ENCODE results near the gene ACOT7. TPM values are rescaled to one million over a fixed set of nuclear protein-coding genes. Genes with fewer than 3 reads are reported as not detected.

ACOT7 gene
- total RNA-seq, 6 donors from 2014 or later = 8.2 to 33.4 (median 26.5) TPM

DNA sequence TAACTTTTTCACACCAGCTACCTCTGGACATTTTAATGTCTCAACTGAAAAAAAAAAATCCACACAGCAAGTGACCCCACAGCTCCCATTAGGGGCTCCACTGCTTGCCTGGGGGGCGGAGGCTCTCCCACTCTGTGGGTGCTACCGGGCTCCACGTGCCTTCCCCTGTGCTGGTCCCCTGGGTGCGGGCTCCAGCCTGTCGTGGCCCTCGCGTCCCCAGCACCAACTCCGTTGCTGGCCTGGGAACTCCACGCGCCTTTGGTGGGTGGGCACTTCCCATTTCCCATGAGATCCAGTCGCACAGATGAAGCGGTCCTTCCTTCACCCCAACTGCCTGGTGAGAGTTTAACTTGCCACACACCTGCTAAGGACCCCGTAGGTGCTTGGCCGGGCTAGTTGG, 105.5 kb downstream of the ACOT7 start:
- 89 to 92% methylated on average over 10 to 14 of the region's 14 CpGs for WGBS, 2 donors
- Histone ChIP-seq H3K4me1 (peaks cover 6 to 15% (median 9%) of the 10 kb centered on the region in 4 donors), H3K27ac (peak overlapping the region in 2 of 4 donors; percentile 7 to 16), H3K27me3 (no peaks in the 10 kb centered on the region), H3K4me3 (no peak overlapping the region), H3K36me3 (no peaks in the 10 kb centered on the region), H3K9me3 (no peaks in the 10 kb centered on the region)
- no peak for DNase-seq
- TF ChIP-seq POLR2A (IDR thresholded peaks at IDR 0.05) (no peak), POLR2AphosphoS5 (IDR thresholded peaks at IDR 0.05) (no peak), EP300 (IDR thresholded peaks at IDR 0.05) (no peak)
- TF ChIP-seq, protein P1, sequence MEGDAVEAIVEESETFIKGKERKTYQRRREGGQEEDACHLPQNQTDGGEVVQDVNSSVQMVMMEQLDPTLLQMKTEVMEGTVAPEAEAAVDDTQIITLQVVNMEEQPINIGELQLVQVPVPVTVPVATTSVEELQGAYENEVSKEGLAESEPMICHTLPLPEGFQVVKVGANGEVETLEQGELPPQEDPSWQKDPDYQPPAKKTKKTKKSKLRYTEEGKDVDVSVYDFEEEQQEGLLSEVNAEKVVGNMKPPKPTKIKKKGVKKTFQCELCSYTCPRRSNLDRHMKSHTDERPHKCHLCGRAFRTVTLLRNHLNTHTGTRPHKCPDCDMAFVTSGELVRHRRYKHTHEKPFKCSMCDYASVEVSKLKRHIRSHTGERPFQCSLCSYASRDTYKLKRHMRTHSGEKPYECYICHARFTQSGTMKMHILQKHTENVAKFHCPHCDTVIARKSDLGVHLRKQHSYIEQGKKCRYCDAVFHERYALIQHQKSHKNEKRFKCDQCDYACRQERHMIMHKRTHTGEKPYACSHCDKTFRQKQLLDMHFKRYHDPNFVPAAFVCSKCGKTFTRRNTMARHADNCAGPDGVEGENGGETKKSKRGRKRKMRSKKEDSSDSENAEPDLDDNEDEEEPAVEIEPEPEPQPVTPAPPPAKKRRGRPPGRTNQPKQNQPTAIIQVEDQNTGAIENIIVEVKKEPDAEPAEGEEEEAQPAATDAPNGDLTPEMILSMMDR (IDR thresholded peaks at IDR 0.05) = no peak
- ATAC-seq (ENCODE audit: low FRiP score in 2 of 2) = no peak

DNA sequence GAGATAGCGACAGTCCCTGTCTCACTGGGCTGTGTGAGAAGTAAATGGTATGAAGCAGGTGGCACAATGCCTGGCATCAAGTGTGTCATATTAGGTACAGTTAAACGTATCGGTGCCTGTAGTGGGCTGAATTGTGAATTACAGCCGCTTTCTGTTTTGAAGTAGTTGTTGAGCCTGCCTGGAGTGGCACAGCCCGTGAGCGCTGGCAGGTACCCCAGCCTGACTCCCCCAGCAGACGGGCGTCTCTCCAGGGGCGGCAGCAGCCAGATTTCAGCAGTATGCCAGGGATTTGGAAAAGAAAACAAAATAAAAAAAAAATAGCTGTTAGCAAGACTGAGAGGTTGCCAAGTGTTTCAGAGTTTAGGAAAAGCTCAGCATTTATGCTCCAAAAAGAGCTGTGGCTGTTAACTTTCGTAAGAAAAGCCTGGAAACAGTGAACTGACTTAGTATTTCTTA, 106.1 kb downstream of the ACOT7 start:
- 43 to 55% methylated on average over 10 of the region's 10 CpGs for WGBS, 2 donors
- peak in 1 of 2 donors; percentile 49 for DNase-seq
- no peak for TF ChIP-seq POLR2A (IDR thresholded peaks at IDR 0.05)
- TF ChIP-seq, protein P1 (IDR thresholded peaks at IDR 0.05) = no peak
- no peak for TF ChIP-seq POLR2AphosphoS5 (IDR thresholded peaks at IDR 0.05)
- TF ChIP-seq EP300 (IDR thresholded peaks at IDR 0.05) = no peak
- Histone ChIP-seq H3K4me3 (no peak overlapping the region), H3K36me3 (no peaks in the 10 kb centered on the region), H3K4me1 (peaks cover 6 to 15% (median 9%) of the 10 kb centered on the region in 4 donors), H3K27me3 (no peaks in the 10 kb centered on the region), H3K27ac (peak overlapping the region in 1 of 4 donors; percentile 7), H3K9me3 (no peaks in the 10 kb centered on the region)
- ATAC-seq (ENCODE audit: low FRiP score in 2 of 2) = no peak

DNA sequence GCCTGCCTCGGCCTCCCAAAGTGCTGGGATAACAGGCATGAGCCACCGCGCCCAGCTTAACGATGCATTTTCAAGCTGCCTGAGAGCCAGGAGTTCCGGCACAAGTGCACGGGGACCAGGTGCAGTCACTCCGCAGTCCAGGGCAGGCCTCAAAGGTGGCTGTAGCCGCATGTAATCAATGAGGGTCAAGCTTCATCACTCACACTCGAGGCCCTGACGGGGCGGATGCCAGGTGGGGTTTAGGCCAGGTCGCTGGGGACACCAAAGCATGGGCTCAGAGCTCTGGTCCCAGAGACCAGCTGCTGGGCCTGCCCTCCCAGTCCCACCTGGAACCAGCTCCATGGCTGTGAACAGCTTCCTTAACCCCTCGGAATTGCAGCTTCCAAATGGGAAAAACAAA, 106.5 kb downstream of the ACOT7 start:
- no peak for ATAC-seq (ENCODE audit: low FRiP score in 2 of 2)
- Histone ChIP-seq H3K4me3 (no peak overlapping the region), H3K27ac (no peak overlapping the region)

DNA sequence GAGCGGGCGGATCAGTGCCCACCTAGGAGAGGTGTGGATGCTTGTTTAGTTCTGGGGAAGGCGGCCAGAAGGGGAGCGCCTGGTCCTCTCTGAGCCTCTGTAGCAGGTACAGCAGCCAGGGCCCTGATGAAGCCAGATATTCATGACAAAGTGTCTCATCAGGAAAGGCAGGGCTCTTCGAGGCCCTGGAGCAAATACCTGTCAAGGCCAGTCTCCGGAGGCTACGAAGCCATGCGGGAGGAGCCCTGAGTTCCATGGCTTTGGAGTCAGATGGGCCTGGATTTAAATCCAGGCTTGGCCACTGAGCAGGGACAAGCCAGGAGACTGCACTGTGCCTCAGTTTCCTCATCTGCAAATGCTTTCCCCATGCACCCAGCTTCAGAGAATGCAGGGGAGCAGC, 107.3 kb downstream of the ACOT7 start:
- Histone ChIP-seq H3K9me3 (no peaks in the 10 kb centered on the region), H3K27ac (no peak overlapping the region), H3K36me3 (no peaks in the 10 kb centered on the region), H3K4me1 (peaks cover 6 to 15% (median 9%) of the 10 kb centered on the region in 4 donors), H3K4me3 (no peak overlapping the region), H3K27me3 (no peaks in the 10 kb centered on the region)
- TF ChIP-seq POLR2AphosphoS5 (IDR thresholded peaks at IDR 0.05) (no peak), POLR2A (IDR thresholded peaks at IDR 0.05) (no peak), EP300 (IDR thresholded peaks at IDR 0.05) (no peak)
- TF ChIP-seq, protein P1 (IDR thresholded peaks at IDR 0.05) = no peak
- 95 to 98% methylated on average over 5 to 8 of the region's 8 CpGs for WGBS, 2 donors
- ATAC-seq (ENCODE audit: low FRiP score in 2 of 2) (no peak), DNase-seq (no peak)

More for the DNA sequence above, 106.5 kb downstream of the ACOT7 start:
- WGBS, 2 donors = 64 to 65% methylated on average over 1 to 11 of the region's 13 CpGs
- no peak for DNase-seq
- Histone ChIP-seq H3K4me1 (peaks cover 6 to 15% (median 9%) of the 10 kb centered on the region in 4 donors), H3K9me3 (no peaks in the 10 kb centered on the region), H3K27me3 (no peaks in the 10 kb centered on the region), H3K36me3 (no peaks in the 10 kb centered on the region)
- TF ChIP-seq EP300 (IDR thresholded peaks at IDR 0.05) = no peak
- TF ChIP-seq POLR2AphosphoS5 (IDR thresholded peaks at IDR 0.05) = no peak
- TF ChIP-seq POLR2A (IDR thresholded peaks at IDR 0.05) = no peak
- TF ChIP-seq, protein P1 (IDR thresholded peaks at IDR 0.05) = no peak

DNA sequence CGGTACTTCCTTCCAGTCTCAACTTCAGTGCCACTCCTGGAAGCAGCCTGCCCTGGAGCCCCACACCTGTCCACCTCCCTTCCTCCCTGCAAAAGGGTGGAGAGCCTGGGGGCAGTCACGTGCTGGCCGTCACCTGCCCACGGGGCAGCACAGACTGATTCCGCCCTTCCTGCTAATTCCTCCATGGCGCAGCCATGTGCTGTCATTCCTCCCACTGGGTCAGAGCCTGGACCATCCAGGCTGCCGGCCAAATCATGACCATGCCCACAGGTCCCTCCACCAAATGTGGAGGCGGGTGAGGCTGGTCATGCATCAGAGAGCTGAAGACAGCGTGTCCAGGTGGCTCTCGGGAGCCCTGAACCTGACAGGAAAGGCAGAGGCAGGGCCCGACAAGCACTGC, 108.2 kb downstream of the ACOT7 start:
- no peaks in the 10 kb centered on the region for H3K9me3 ChIP-seq
- 89 to 90% methylated on average over 2 to 11 of the region's 11 CpGs for WGBS, 2 donors
- no peaks in the 10 kb centered on the region for H3K36me3 ChIP-seq
- TF ChIP-seq EP300 (IDR thresholded peaks at IDR 0.05) (no peak), POLR2AphosphoS5 (IDR thresholded peaks at IDR 0.05) (no peak), POLR2A (IDR thresholded peaks at IDR 0.05) (no peak)
- TF ChIP-seq, protein P1 (IDR thresholded peaks at IDR 0.05) = no peak
- ATAC-seq (ENCODE audit: low FRiP score in 2 of 2) (no peak), DNase-seq (peak in 1 of 2 donors; percentile 65)
- peaks cover 6 to 15% (median 9%) of the 10 kb centered on the region in 4 donors for H3K4me1 ChIP-seq
- no peak overlapping the region for H3K27ac ChIP-seq
- H3K27me3 ChIP-seq = no peaks in the 10 kb centered on the region
- H3K4me3 ChIP-seq = no peak overlapping the region
